D721Med (cell line): ENCODE measurements around the gene R3HDM1.
A peak's percentile ranks its signal among the peaks of the same experiment; 100 is the strongest.

ENCODE experiments used
- DNase-seq: peaks from one replicate; pipeline ENCODE4 v3.0.0; 2011; ENCODE audit warnings: low spot score; ENCODE audit not compliant: insufficient read length
- FAIRE-seq: peaks from 2 replicates; lab custom pipeline; 2011; peaks lifted over from hg19 to GRCh38; lab: Jason Lieb, UNC
- CTCF ChIP-seq: IDR thresholded peaks from 2 replicates; pipeline ENCODE4 v1.5.1; 2012; ENCODE audit warnings: mild to moderate bottlenecking, control low read depth; ENCODE audit not compliant: insufficient read depth; ENCODE audit errors: missing control alignments

R3HDM1 gene

GRCh38 chr2:135587958-135588357 is 56.7 kb downstream of the R3HDM1 start:
- no peak for TF ChIP-seq CTCF
- DNase-seq (no peak), FAIRE-seq (no peak)

- DNase-seq (no peak), FAIRE-seq (no peak)
- no peak for TF ChIP-seq CTCF
Measured at GRCh38 chr2:135590619-135591260, 59.5 kb downstream of the R3HDM1 start.

- no peak for FAIRE-seq
- DNase-seq = no peak
- peak; percentile 27 for TF ChIP-seq CTCF
Measured at GRCh38 chr2:135600915-135601314, 69.6 kb downstream of the R3HDM1 start.

- FAIRE-seq (no peak), DNase-seq (no peak)
Measured at GRCh38 chr2:135603543-135603942, 72.3 kb downstream of the R3HDM1 start.

GRCh38 chr2:135607561-135607960 is 76.3 kb downstream of the R3HDM1 start:
- FAIRE-seq = no peak
- DNase-seq = no peak
- no peak for TF ChIP-seq CTCF

More at GRCh38 chr2:135603543-135603942, 72.3 kb downstream of the R3HDM1 start:
- TF ChIP-seq CTCF = no peak

GRCh38 chr2:135612319-135612718 is 81.0 kb downstream of the R3HDM1 start:
- DNase-seq (no peak), FAIRE-seq (no peak)
- TF ChIP-seq CTCF = no peak

- FAIRE-seq (no peak), DNase-seq (no peak)
- TF ChIP-seq CTCF = no peak
Measured at GRCh38 chr2:135615404-135615803, 84.1 kb downstream of the R3HDM1 start.
